GM19238 (cell line): ENCODE data around the gene STAG1.
"Not testable (repeated sequence)": the region's sequence is repeated elsewhere in the genome, so short reads cannot be mapped to it uniquely, and the experiment has no call there.

Experiments used
- DNase-seq: peaks from one replicate; pipeline ENCODE4 v3.0.0; 2011; ENCODE audit warnings: low spot score; ENCODE audit not compliant: insufficient read length

Gene STAG1

DNA sequence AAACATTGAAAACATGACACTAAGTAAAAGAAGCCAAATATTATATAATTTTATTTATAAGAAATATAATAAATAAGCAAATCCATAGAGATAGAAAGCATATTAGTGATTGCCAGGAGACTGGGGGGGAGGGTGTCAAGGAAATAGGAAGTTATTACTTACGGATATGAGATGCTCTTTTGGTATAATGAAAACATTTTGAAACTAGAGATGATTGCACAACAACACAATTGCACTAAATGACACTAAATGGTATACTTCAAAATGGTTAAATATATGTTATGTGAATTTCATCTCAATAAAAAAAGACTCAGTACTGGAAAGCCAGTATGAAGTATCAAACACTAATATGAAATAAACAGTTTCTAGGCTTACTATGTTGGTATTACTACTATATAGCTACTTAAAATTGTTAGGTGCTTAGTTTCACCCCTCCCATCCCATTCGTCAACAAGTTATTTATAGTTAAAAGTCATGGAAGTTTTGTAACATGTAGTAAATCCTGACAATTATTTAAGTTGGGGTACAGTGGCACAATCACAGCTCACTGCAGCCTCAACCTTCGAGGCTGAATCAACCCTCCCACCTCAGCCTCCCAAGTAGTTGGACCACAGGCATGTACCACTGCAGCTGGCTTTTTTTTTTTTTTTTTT, 43.7 kb downstream of the STAG1 start:
- DNase-seq = no peak

- no peak for DNase-seq
Observed at GRCh38 chr3:136703429-136703828, 48.7 kb downstream of the STAG1 start.

DNA sequence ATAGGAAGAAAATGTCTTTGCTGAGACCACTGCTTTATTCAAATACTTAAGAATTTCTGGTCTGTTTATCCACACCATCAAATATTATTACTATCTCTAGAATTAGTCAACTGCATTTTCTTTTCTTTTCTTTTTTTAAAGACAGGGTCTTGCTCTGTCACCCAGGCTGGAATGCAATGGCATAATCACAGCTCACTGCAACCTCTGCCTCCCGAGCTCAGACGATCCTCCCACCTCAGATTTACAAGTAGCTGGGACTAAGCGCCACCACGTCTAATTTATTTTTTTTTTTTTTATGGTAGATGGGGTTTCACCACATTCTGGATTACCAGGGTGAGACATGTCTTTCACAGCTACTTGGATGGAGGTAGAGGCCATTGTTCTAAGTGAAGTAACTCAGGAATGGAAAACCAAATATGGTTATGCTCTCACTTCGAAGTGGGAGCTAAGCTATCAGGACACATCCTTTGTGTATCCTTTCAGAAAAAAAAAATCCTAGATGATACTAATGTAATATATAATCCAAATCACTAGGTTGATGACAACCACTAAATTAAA, 52.8 kb downstream of the STAG1 start:
- no peak for DNase-seq

DNA sequence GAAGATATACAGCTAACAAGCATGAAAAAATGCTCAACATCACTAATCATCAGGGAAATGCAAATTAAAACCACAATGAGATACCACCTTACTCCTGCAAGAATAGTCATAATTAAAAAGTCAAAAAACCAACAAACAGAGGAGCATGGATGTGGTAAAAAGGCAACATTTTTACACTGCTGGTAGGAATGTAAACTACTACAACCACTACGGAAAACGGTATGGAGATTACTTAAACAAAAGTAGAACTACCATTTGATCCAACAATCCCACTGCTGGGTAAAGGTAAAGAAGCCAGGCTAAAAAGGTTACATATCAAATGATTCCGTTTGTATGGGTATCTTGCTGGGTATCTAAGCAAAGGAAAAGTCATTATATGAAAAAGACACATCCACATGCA, 53.8 kb downstream of the STAG1 start:
- DNase-seq = no peak

GRCh38 chr3:136696797-136697196, 55.4 kb downstream of the STAG1 start:
- no peak for DNase-seq

- no peak for DNase-seq
Observed at GRCh38 chr3:136694321-136694720, 57.9 kb downstream of the STAG1 start.

DNA sequence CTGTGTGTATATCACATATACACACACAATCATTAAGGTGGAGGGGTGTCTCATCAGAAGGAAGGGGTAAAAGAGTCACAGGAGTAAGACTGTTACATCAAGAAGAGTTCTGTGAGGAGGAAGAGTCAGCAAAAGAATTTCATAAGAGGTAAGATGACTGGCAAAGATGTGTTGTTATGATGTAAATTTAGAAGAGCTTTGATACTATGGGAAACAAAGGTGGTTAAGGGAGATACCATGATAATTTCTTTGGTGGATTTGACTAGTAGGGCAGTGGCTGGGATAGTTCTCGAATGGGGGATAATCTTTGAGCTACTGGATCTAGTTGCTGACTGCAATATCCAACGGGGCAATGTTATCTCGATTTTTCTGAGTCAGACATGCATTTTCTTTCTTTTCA, 61.6 kb downstream of the STAG1 start:
- no peak for DNase-seq

DNA sequence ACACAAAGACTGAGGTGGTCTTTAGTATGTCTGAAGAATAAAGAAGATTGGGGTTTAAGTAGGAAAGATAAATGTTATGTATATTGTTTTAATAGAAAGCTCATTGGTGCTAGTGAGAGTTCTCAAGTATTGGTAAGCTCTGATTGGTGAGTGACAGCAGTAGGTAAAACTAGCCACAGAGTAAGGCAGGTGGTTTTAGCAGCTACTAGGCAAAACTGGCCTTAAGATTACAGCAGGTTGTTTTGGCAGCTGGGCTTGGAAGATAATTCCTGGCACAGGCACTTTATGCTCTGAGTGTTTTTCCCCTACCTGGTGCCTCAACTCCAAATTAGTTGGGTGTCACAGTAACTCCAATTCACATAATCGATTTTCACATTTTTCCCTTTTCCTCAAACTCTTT, 66.3 kb downstream of the STAG1 start:
- DNase-seq = no peak

DNA sequence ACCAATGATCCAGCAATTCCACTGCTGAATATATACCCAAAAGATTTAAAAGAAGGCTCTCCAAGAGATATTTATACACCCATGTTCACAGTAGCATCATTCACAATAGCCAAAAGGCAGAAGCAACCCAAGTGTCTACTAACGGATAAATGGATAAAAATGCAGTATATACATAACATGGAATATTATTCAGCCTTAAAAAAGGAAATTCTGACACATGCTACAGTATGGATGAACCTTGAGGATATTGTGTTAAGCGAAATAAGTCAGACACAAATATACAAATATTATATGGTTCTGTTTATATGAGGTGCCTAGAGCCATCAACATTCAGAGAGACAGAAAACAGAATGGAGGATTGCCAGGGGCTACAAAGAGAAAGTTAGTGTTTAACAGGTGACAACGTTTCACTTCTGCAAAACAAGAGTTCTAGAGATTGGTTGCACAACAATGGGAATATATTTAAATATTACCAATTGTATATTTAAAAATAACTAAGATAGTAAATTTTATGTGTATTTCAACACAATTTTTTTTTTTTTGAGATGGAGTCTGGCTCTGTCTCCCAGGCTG, 69.4 kb downstream of the STAG1 start:
- no peak for DNase-seq

DNA sequence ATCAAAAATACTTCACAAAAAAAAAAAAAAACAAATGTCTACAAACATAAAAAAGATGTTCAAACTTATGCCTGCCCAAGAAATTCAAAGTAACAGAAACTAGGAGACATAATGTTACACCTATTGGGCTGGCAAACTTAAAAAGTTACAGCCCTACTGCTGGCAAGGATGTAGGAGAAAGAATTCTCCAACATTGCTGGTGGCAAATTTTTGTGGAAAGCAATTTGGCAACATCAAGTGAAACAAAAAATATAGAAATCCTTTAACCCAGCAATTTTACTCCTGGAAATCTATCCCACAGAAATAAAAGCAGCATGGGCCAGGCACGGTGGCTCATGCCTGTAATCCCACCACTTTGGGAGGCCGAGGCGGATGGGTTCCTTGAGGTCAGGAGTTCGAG, 73.2 kb downstream of the STAG1 start:
- DNase-seq = no peak

DNA sequence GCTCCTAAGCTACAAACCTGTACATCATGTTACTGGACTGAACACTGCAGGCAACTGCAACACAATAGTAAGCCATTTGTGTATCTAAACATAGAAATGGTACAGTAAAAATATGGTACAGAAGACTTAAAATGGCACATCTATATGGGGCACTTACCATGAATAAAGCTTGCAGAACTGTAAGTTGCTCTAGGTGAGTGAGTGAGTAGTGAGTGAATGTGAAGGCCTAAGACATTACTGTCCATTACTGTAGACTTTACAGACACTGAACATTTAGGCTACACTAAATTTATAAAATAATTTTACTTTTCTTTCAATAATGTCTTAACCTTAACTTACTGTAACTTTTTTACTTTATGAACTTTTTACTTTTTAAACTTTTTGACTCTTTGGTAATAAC, 76.2 kb downstream of the STAG1 start:
- no peak for DNase-seq

GRCh38 chr3:136675150-136675858, 76.9 kb downstream of the STAG1 start:
- no peak for DNase-seq

DNA sequence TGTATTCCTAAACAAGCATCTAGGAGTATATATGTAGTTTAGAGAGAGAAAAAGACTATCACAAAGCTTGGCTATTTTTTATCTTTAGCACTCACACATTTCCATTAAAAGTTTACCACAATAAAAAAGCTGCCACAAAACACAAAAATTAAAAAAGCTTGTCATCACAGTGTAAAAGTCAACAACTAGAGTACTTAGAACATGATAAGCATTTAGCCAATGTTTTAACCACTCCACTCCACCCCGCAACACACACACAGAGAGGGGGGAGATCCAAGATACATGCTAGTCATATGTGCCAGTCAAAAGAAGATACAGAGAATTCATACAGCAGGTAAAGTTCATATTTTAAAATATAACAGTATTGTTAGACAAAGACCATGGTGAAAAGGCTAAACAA, 79.7 kb downstream of the STAG1 start:
- DNase-seq = no peak

DNA sequence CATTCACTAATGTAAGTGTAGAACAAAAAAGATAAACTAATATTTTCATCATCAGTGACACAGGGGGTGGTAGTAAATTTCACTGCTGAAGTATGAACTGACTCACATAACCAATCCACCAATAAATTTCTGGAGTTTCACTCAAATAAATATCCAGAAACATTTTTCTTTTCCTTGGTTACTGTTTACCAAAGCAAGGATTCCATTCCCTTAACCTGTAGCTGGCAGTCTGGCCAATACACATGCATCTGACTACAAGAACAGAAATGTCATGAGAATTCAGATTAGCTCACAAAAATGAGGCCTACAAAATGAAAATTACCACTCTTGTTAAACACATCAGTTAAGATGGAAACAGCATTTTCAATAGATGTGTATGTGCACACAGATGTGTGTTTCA, 80.3 kb downstream of the STAG1 start:
- no peak for DNase-seq

DNA sequence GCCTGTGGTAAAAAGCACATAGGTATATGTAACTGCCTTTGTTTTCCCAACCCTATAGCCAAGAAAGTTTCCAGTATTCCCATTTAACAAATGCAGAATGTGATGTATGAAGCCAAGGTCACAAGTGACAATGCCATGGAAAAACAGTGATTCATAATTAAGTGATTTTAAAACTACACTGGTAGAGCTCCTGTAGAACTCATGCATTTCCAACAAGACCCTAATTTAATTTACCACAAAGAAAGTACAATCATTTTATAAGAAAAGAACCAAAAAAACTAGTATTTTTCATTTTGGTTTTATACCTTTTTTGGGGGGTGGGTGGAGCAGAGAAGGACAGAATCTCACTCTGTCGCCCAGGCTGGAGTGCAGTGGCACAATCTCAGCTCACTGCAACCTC, 82.0 kb downstream of the STAG1 start:
- DNase-seq = no peak

- no peak for DNase-seq
Observed at GRCh38 chr3:136667081-136667480, 85.1 kb downstream of the STAG1 start.

- not testable (repeated sequence) for DNase-seq
Observed at GRCh38 chr3:136666301-136666700, 85.9 kb downstream of the STAG1 start.

DNA sequence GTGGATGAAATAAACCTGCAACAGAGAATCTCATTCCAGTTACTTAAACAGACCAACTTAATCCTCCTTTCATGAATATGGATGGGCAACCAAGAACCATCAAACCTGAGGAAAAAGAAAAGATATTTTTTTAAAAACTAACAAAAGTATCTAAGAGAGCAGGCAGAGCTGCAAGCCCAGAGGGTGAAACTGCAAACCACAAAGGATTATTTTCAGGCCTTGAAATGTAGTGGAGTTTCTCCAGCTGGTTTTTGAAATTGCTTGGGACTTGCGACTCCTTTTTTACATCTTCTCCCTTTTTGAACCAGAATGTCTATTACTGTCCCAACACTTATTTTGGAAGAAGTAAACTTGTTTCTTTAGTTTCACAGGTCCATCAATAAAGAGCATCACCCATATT, 87.4 kb downstream of the STAG1 start:
- no peak for DNase-seq

GRCh38 chr3:136661282-136661681, 90.9 kb downstream of the STAG1 start:
- no peak for DNase-seq

GRCh38 chr3:136658946-136659682, 93.1 kb downstream of the STAG1 start:
- no peak for DNase-seq

GRCh38 chr3:136657526-136657925, 94.7 kb downstream of the STAG1 start:
- DNase-seq = no peak

DNA sequence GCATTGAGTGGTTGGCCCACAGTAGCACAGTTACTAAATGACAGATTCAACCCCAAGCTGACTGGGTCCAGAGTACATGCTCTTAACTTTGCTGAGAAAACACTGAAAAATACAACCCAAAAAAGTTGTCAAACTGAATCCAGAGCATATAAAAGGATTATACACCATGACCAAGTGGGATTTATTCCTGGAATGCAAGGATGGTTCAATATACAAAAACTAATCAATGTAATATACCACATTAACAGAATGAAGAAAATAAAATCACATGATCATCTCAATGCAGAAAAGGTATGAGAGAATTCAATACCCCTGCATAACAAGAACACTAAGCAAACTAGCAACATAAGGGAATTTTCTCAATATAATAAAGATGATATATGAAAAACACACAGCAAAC, 98.5 kb downstream of the STAG1 start:
- no peak for DNase-seq
